M059J (cell line): Measurements from ENCODE around the gene HS3ST6. TPM values are rescaled to one million over a fixed set of nuclear protein-coding genes. Genes with fewer than 3 reads are reported as not detected.
"Not testable (repeated sequence)": the region's sequence is repeated elsewhere in the genome, so short reads cannot be mapped to it uniquely, and the experiment has no call there.

Source experiments
- DNase-seq: peaks from one replicate; pipeline ENCODE4 v3.0.0-alpha.2; 2012; ENCODE audit warnings: low read depth
- total RNA-seq: library from RNA; depleted of rRNA; stranded (reverse); fragments of >200 nt; shearing (Covaris generic); gene quantifications from 2 replicates; pipeline ENCODE4 v1.2.3, GENCODE V29; 2014; rRNA removed

Gene HS3ST6
- total RNA-seq, 1 experiment from 2014 or later: not detected

DNA sequence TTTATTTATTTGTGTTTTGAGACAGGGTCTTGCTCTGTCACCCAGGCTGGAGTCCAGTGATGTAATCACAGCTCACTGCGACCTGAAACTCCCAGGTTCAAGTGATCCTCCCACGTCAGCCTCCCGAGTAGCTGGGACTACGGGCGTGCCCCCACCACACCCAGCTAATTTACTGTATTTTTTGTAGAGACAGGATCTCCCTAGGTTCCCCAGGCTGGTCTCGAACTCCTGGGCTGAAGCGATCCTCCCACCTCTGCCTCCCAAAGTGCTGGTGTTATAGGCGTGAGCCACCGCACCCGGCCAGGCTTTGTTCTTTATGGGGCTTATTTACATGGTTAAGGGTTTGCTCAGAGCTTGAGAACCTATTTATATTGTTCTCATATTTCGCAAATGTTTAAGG, 40.4 kb downstream of the HS3ST6 start:
- DNase-seq: no peak

DNA sequence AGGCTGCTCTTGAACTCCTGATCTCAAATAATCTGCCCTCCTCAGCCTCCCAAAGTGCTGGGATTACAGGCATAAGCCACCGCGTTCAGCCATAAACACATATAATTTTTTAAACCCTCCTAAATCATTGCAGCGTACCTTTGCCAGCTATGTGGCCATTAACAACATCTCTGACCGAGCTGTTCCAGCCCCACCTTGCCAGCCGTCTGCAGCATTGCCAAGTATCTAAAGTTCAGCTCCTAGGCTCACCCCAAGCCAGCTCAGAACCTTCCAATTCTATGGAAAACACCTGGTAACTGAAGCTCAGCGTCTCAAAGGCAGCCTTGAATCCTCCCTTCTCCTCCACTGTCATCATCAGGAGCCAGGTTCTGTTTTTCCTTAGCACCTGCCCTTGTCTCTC, 41.1 kb downstream of the HS3ST6 start:
- no peak for DNase-seq

DNA sequence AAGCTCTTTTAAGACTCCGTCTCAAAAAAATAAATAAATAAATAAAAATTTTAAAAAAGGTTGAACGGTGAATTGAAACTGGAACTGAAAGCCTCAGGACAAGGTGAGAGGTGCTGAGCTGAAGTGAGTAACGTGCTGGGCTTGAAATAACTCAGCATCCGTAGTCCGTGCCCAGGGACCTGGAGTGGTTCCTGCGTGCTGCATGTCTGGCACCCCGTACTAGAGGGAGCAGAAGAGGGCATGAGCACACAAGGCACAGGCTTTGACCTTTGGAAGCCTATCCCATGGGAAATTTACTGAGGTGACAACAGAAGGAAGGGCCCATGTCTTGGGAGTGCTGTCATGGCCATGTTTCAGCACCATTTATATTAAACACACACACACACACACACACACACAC, 41.7 kb downstream of the HS3ST6 start:
- DNase-seq: no peak

DNA sequence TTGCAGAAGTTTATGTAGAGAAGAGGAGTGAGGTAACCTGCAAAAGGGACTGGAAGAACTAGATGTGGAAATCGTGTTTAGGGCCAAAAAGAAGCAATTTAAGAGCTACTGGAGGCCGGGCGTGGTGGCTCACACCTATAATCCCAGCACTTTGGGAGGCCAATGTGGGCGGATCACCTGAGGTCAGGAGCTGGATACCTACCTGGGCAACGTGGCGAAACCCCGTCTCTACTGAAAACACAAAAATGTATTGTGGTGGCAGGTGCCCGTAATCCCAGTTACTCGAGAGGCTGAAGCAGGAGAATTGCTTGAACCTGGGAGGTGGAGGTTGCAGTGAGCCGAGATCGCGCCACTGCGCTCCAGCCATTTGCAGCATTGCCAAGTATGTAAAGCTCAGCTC, 42.1 kb downstream of the HS3ST6 start:
- not testable (repeated sequence) for DNase-seq

DNA sequence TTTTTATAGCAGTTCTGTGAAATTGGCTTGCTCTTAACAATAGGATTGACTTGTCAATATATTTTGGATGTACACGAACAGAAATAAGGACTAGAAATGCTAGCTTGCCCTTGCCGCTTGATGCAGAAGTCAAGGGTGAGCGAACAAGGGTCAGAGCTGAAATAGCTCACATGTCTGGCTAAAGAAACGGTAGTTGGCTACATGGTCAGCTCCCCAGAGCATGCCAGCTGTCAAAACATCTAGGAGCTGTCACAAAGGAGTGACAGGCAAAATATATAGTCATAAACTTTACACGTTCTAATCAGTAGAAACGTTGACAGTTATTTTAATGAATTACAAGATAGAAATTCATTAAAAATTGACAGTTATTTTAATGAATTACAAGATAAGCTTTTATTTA, 43.4 kb downstream of the HS3ST6 start:
- no peak for DNase-seq

DNA sequence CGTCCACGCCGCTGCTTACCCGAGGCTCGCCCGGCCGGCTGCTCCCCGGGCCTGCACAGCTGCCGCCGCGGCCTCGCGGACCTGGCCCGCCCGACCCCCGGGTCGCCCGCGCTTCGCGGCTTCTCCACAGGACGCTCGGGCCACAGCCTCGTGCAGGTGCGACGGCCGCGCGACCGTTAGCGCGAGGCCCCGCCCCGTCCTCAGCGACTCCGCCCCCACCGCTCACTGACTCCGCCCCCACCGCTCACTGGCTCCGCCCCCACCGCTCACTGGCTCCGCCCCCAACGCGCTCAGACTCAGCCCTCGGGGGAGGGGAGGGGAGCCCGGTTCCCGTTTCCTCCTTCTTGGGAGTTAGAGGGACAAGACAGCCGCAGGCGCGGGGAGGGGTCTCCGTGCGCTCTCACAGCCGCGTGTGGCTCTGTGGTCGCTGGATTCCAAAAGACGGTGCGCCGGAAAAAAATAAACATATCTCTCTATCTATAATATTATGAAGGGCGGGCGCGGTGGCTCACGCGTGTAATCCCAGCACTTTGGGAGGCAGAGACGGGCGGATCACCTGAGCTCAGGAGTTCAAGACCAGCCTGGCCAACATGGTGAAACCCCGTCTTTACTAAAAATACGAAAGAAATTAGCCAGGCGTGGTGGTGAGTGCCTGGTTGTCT, 46.1 kb downstream of the HS3ST6 start, which contains the start of gene MEIOB:
MEIOB (minus strand) TSS at position 191 of the 662 bp plus-strand sequence. CDS start 3,989 bp downstream, outside the sequence.
- no peak for DNase-seq

DNA sequence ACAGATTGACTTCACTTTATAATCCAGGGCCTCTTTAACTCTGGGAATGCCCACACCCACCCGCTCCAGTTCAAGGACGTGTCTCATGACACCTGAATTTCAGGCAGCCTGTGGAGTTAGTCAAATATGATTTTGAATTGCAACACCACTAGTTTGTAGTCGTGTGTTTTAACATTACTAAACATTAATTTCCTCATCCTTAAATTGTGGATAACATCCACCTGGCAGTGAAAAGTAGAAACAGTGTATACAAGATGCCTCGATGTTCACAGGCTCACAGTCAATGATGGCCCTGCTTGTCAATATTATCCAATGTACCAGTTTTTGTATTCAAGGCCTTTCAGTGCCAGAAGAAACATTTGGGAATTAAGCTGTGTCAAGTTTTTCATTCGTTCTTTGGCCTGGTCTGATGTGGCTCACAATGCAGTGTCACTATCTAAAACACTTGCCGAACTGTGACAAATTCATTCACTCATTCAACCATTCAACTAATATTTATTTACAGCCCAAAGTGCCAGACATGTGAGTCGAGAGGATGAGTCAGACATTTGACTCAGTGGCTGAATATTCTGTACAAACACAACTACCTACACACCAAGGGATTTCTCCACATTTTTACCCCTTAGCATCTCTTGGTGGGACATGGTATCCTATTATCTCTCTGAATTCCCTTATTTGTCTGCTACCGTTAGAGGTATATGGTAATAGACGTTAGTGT, 47.7 kb downstream of the HS3ST6 start:
- peak; percentile 79 for DNase-seq

DNA sequence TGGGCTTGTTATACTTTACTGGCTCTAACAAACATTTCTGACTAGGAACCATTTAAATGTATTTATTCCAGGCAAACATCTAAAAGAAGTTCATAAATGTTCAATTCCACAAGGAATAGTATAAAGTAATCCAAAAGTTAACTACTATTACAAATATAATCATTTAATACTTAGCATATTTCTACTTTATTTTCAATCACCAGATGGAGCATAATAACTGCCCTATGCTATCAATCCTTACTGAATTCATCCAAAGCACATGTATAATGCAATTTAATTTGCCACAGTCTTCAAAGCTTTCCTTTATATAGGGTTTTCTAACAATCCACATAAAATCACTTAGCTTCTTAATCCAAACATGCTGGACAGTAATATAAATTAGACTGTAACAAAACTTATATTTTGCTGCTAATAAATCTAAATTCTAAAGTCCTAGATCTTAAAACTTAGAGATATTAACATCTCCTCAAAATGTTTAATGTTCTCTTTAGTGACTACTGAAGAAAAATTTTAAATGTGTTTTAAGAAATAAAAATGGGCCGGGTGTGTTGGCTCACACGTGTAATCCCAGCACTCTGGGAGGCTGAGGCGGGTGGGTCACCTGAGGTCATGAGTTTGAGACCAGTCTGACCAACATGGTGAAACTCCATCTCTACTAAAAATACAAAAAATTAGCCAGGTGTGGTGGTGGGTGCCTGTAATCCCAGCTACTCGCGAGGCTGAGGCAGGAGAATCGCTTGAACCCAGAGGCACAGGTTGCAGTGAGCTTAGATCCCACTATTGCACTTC, 52.1 kb downstream of the HS3ST6 start:
- no peak for DNase-seq

DNA sequence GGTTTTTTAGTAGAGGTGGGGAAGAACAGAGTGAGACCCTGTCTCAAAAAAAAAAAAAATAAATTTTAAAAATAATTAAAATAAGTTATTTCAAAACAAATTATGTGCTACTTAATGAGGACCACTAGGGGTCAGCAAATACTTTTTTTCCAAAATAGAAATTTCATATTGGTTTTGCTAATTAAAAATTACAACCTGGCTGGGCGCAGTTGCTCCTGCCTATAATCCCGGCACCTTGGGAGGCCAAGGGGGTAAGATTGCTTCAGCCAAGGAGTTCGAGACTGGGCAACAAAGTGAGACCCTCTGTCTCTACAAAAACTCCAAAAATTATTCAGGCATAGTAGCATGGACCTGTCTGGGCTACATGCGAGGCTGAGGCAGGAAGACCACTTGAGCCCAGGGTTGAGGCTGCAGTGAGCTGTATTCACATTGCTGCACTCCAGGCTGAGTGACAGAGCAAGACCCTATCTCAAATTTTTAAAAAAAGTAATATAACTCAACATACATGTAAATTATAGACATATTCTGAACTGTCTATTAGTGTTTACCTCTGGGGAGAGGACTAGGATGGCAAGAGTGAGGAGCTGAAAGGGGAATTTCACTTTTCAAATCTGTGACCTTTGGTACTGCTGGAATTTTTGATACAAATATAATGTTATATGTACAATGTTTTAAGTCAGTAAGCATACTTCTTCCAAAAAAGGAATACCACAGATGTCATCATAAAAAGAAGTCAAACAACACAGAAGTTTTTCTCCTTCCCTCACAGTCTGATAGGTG, 54.3 kb downstream of the HS3ST6 start:
- DNase-seq: peak; percentile 31

DNA sequence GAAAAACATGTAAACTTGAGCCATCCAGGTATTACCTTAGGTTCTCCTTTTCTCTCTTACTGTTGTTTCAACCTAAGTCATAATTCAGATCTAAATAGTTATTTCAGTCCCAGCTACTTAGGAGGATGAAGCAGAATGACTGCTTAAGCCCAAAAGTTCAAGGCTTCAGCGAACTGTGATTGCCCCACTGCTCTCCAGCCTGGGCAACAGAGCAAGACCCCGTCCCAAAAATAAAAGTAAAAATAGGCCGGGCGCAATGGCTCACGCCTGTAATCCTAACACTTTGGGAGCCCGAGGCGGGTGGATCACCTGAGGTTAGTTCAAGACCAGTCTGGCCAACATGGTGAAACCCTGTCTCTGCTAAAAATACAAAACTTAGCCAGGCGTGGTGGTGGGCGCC, 55.8 kb downstream of the HS3ST6 start:
- DNase-seq: no peak

DNA sequence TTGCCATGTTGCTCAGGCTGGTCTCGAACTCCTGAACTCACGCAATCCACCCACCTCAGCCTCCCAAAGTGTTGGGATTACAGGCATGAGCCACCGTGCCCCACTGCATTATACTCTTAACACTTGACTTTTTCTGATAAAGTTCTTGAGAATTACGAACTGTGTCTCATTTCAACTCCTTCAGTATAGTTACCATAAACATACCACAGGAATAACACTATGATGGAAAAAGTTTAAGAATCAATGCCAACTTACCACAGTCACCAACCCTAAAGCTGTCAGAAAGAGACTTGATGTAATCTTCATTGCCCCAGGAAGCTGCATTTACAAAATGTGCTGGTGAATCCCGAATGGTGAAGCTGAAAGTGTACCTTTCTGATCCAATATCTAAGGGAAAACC, 56.5 kb downstream of the HS3ST6 start:
- no peak for DNase-seq

Other genes starting within 250 kb of the HS3ST6 start
- 126 and 168 TPM in 2 replicates for gene JPT2, start 240.1 kb downstream of the HS3ST6 start, total RNA-seq
- gene MAPK8IP3, start 212.2 kb downstream of the HS3ST6 start, total RNA-seq: 7.1 and 9.4 TPM in 2 replicates
- not detected in 2 replicates for gene NME3, start 146.9 kb downstream of the HS3ST6 start, total RNA-seq
- gene EME2, start 145.6 kb downstream of the HS3ST6 start, total RNA-seq: 0.76 and 2.2 TPM in 2 replicates
- gene MRPS34, start 145.3 kb downstream of the HS3ST6 start, total RNA-seq: 115 and 133 TPM in 2 replicates
- gene SPSB3, start 135.8 kb downstream of the HS3ST6 start, total RNA-seq: 25.9 and 29.8 TPM in 2 replicates
- 53.7 and 86.4 TPM in 2 replicates for gene NUBP2, start 135.5 kb downstream of the HS3ST6 start, total RNA-seq
- 0.07 TPM in 1 of 2 replicates, not detected in the other for gene IGFALS, start 124.7 kb downstream of the HS3ST6 start, total RNA-seq
- 75.7 and 92.6 TPM in 2 replicates for gene HAGH, start 91.6 kb downstream of the HS3ST6 start, total RNA-seq
- 53.8 and 64.0 TPM in 2 replicates for gene FAHD1, start 91.2 kb downstream of the HS3ST6 start, total RNA-seq
- 1.0 and 1.8 TPM in 2 replicates for gene MEIOB, start 46.3 kb downstream of the HS3ST6 start, total RNA-seq
- 16.2 and 27.8 TPM in 2 replicates for gene MSRB1, start 24.8 kb upstream of the HS3ST6 start, total RNA-seq
- gene RPL3L, start 36.3 kb upstream of the HS3ST6 start, total RNA-seq: 0.52 TPM in 1 of 2 replicates, not detected in the other
- gene NDUFB10, start 41.1 kb upstream of the HS3ST6 start, total RNA-seq: 287 and 304 TPM in 2 replicates
- gene RPS2, start 46.4 kb upstream of the HS3ST6 start, total RNA-seq: 1,628 and 1,651 TPM in 2 replicates
- not detected in 2 replicates for gene RNF151, start 48.4 kb upstream of the HS3ST6 start, total RNA-seq
- gene TBL3, start 53.6 kb upstream of the HS3ST6 start, total RNA-seq: 42.2 and 76.8 TPM in 2 replicates
- gene NOXO1, start 63.1 kb upstream of the HS3ST6 start, total RNA-seq: not detected in 2 replicates
- 11.7 and 21.0 TPM in 2 replicates for gene GFER, start 65.8 kb upstream of the HS3ST6 start, total RNA-seq
- gene SYNGR3, start 71.6 kb upstream of the HS3ST6 start, total RNA-seq: 3.4 and 7.1 TPM in 2 replicates
- 21.3 and 23.9 TPM in 2 replicates for gene ZNF598, start 91.4 kb upstream of the HS3ST6 start, total RNA-seq
- gene NPW, start 101.4 kb upstream of the HS3ST6 start, total RNA-seq: 0.12 TPM in 1 of 2 replicates, not detected in the other
- 143 and 175 TPM in 2 replicates for gene NHERF2, start 108.5 kb upstream of the HS3ST6 start, total RNA-seq
- gene NTHL1, start 129.4 kb upstream of the HS3ST6 start, total RNA-seq: 22.7 and 35.6 TPM in 2 replicates
- gene TSC2, start 129.6 kb upstream of the HS3ST6 start, total RNA-seq: 29.7 and 31.2 TPM in 2 replicates
- 12.9 and 56.0 TPM in 2 replicates for gene PKD1, start 217.5 kb upstream of the HS3ST6 start, total RNA-seq
- 2.1 and 3.8 TPM in 2 replicates for gene RAB26, start 230.2 kb upstream of the HS3ST6 start, total RNA-seq
- gene TRAF7, start 237.4 kb upstream of the HS3ST6 start, total RNA-seq: 69.0 and 92.8 TPM in 2 replicates